H1 (cell line): ENCODE measurements around the gene LIN37. TPM values are rescaled to one million over a fixed set of nuclear protein-coding genes. Genes with fewer than 3 reads are reported as not detected.

ENCODE experiments used
- CTCF ChIA-PET: fragments of 300-600 bp; sonication (Branson Sonifier 250); formaldehyde crosslinking; loops from one replicate; lab custom pipeline; 2021; ENCODE audit not compliant: partially characterized antibody; lab: Charles Lee
- POLR2A ChIA-PET: fragments of 300-600 bp; sonication (Branson Sonifier 250); formaldehyde crosslinking; loops from one replicate; lab custom pipeline; 2021; ENCODE audit warnings: inconsistent platforms; ENCODE audit not compliant: partially characterized antibody; lab: Charles Lee
- DNase-seq, 2 experiments: peaks; one replicate each; pipeline versions ENCODE4 v3.0.0 to v3.0.0-alpha.2; 2010 to 2022; ENCODE audit warnings: low spot score in 2 of 2, low read depth in 1 of 2, mixed read lengths in 1 of 2
- FAIRE-seq: peaks from 2 replicates; lab custom pipeline; 2011; peaks lifted over from hg19 to GRCh38; lab: Jason Lieb, UNC
- H2AFZ ChIP-seq: 2 replicates; pipeline ENCODE4 v1.8.1; 2012; ENCODE audit warnings: low read length, inconsistent platforms
- H2AK5ac ChIP-seq: 2 replicates; pipeline ENCODE4 v1.6.1; 2013; ENCODE audit warnings: low read depth, low read length
- H2BK120ac ChIP-seq: replicated peaks from 2 replicates; pipeline ENCODE3; 2013; ENCODE audit warnings: low read depth, low read length, inconsistent platforms
- H2BK12ac ChIP-seq: 2 replicates; pipeline ENCODE4 v1.6.1; 2013; ENCODE audit warnings: low read depth, low read length
- H2BK15ac ChIP-seq: 2 replicates; pipeline ENCODE4 v1.6.1; 2013; ENCODE audit warnings: low read length
- H2BK20ac ChIP-seq: 2 replicates; pipeline ENCODE4 v1.6.1; 2013; ENCODE audit warnings: low read length
- H2BK5ac ChIP-seq: 2 replicates; pipeline ENCODE4 v1.6.1; 2013; ENCODE audit warnings: low read depth, low read length
- H3K14ac ChIP-seq: 2 replicates; pipeline ENCODE4 v1.6.1; 2013; ENCODE audit warnings: inconsistent platforms; ENCODE audit not compliant: insufficient read length
- H3K18ac ChIP-seq: 2 replicates; pipeline ENCODE4 v1.6.1; 2013; ENCODE audit warnings: low read length; ENCODE audit errors: extremely low read depth
- H3K23ac ChIP-seq: 2 replicates; pipeline ENCODE4 v1.6.1; 2013; ENCODE audit warnings: inconsistent platforms; ENCODE audit not compliant: insufficient read length
- H3K23me2 ChIP-seq: 2 replicates; pipeline ENCODE4 v1.6.1; 2013; ENCODE audit warnings: low read depth, low read length
- H3K27ac ChIP-seq: 2 replicates; pipeline ENCODE4 v1.6.1; 2011; ENCODE audit warnings: low read depth, low read length, inconsistent platforms
- H3K27me3 ChIP-seq, 4 experiments: replicated peaks in 1 of 4; 1 replicate in 1 of 4; 2 replicates in 3 of 4; pipeline versions ENCODE4 v1.6.1 to v1.8.1; 2011 to 2013; ENCODE audit warnings: low read length in 3 of 4, mild to moderate bottlenecking in 3 of 4, inconsistent platforms in 2 of 4, mixed read lengths in 2 of 4, moderate library complexity in 1 of 4; ENCODE audit not compliant: control insufficient read depth in 3 of 4, insufficient read depth in 3 of 4; ENCODE audit errors: extremely low read depth in 1 of 4
- H3K36me3 ChIP-seq, 4 experiments: 2 replicates each; pipeline versions ENCODE4 v1.6.1 to v1.8.1; 2011 to 2013; ENCODE audit warnings: mild to moderate bottlenecking in 4 of 4, low read length in 3 of 4, moderate library complexity in 2 of 4, control low read depth in 1 of 4, inconsistent platforms in 1 of 4; ENCODE audit not compliant: insufficient read depth in 4 of 4, control insufficient read depth in 2 of 4
- H3K4ac ChIP-seq: replicated peaks from 2 replicates; pipeline ENCODE3; 2013; ENCODE audit warnings: low read length, low read depth, mixed read lengths, inconsistent platforms; ENCODE audit not compliant: insufficient read length
- H3K4me1 ChIP-seq, 4 experiments: replicated peaks in 1 of 4; 1 replicate in 1 of 4; 2 replicates in 3 of 4; pipeline versions ENCODE4 v1.6.1 to v1.8.1; 2011 to 2013; ENCODE audit warnings: low read length in 3 of 4, inconsistent platforms in 2 of 4, mixed read lengths in 1 of 4; ENCODE audit not compliant: insufficient read depth in 4 of 4, control insufficient read depth in 3 of 4
- H3K4me2 ChIP-seq, 2 experiments: 2 replicates each; pipeline versions ENCODE4 v1.6.1 to v1.8.1; 2011 to 2013; ENCODE audit warnings: low read depth in 2 of 2, low read length in 2 of 2, control low read depth in 1 of 2, inconsistent platforms in 1 of 2, mild to moderate bottlenecking in 1 of 2; ENCODE audit not compliant: insufficient read depth in 1 of 2
- H3K4me3 ChIP-seq, 4 experiments: fragments of 200-600, 300-600 bp in 1 of 4; sonication (generic), shearing (Covaris generic), sonication (Bioruptor Twin) in 1 of 4; 2 replicates each; pipeline versions ENCODE4 v1.5.1 to v1.8.1; 2011 to 2016; ENCODE audit warnings: low read length in 4 of 4, low read depth in 3 of 4, control low read depth in 2 of 4, inconsistent platforms in 2 of 4, mild to moderate bottlenecking in 2 of 4, mixed read lengths in 1 of 4, moderate library complexity in 1 of 4; ENCODE audit not compliant: insufficient read depth in 2 of 4; ENCODE audit errors: extremely low read depth in 1 of 4
- H3K56ac ChIP-seq: replicated peaks from 2 replicates; pipeline ENCODE3; 2013; ENCODE audit warnings: low read depth, mild to moderate bottlenecking, mixed read lengths, low read length, inconsistent platforms; ENCODE audit not compliant: insufficient read length
- H3K79me1 ChIP-seq: 2 replicates; pipeline ENCODE4 v1.6.1; 2013; ENCODE audit warnings: low read depth, low read length, control low read depth
- H3K79me2 ChIP-seq, 2 experiments: 2 replicates each; pipeline versions ENCODE4 v1.6.1 to v1.8.1; 2012 to 2013; ENCODE audit warnings: low read length in 2 of 2, mild to moderate bottlenecking in 2 of 2, inconsistent platforms in 1 of 2; ENCODE audit not compliant: insufficient read depth in 2 of 2, control insufficient read depth in 1 of 2
- H3K9ac ChIP-seq, 4 experiments: replicated peaks in 1 of 4; 1 replicate in 1 of 4; 2 replicates in 3 of 4; pipeline versions ENCODE4 v1.6.1 to v1.8.1; 2011 to 2013; ENCODE audit warnings: low read depth in 3 of 4, low read length in 3 of 4, control low read depth in 2 of 4, mild to moderate bottlenecking in 2 of 4, moderate library complexity in 2 of 4, inconsistent platforms in 1 of 4; ENCODE audit errors: extremely low read depth in 1 of 4
- H3K9me3 ChIP-seq, 2 experiments: 2 replicates each; pipeline versions ENCODE4 v1.6.1 to v1.8.1; 2012 to 2013; ENCODE audit warnings: mild to moderate bottlenecking in 2 of 2, moderate library complexity in 2 of 2, control low read depth in 1 of 2, inconsistent platforms in 1 of 2, low read depth in 1 of 2, low read length in 1 of 2, mixed read lengths in 1 of 2; ENCODE audit not compliant: insufficient read depth in 2 of 2
- H4K20me1 ChIP-seq, 2 experiments: replicated peaks in 1 of 2; 2 replicates each; pipeline versions ENCODE3 to v1.8.1; 2011 to 2013; ENCODE audit warnings: inconsistent platforms in 2 of 2, low read length in 2 of 2, mild to moderate bottlenecking in 1 of 2; ENCODE audit not compliant: insufficient read depth in 2 of 2, control insufficient read depth in 1 of 2
- H4K5ac ChIP-seq: 2 replicates; pipeline ENCODE4 v1.6.1; 2013; ENCODE audit warnings: low read length, low read depth, mixed read lengths, inconsistent platforms; ENCODE audit not compliant: insufficient read length
- H4K8ac ChIP-seq: 2 replicates; pipeline ENCODE4 v1.8.0; 2013; ENCODE audit warnings: mild to moderate bottlenecking, moderate library complexity, low read length, inconsistent platforms; ENCODE audit not compliant: insufficient read depth; ENCODE audit errors: extremely low read depth
- H4K91ac ChIP-seq: replicated peaks from 2 replicates; pipeline ENCODE3; 2013; ENCODE audit warnings: low read length, mixed read lengths, inconsistent platforms; ENCODE audit not compliant: insufficient read length
- CHD1 ChIP-seq: IDR thresholded peaks from 2 replicates; pipeline ENCODE4 v1.6.1; 2012; ENCODE audit warnings: low read depth, low read length, improper control_type of control experiment
- CREB1 ChIP-seq: IDR thresholded peaks from 2 replicates; pipeline ENCODE4 v1.6.1; 2012; ENCODE audit warnings: inconsistent platforms
- GTF2F1 ChIP-seq: IDR thresholded peaks from 2 replicates; pipeline ENCODE4 v1.6.1; 2012; ENCODE audit warnings: low read depth, low read length, improper control_type of control experiment, borderline replicate concordance
- NANOG ChIP-seq: IDR thresholded peaks from 2 replicates; pipeline ENCODE4 v1.6.1; 2011; ENCODE audit warnings: low read length, low read depth, mild to moderate bottlenecking, inconsistent platforms; ENCODE audit not compliant: insufficient read depth, poor library complexity, severe bottlenecking
- NRF1 ChIP-seq: IDR thresholded peaks from 2 replicates; pipeline ENCODE4 v1.6.1; 2011; ENCODE audit warnings: mild to moderate bottlenecking, low read depth, low read length, improper control_type of control experiment
- POLR2AphosphoS5 ChIP-seq: IDR thresholded peaks from 2 replicates; pipeline ENCODE4 v1.6.1; 2011; ENCODE audit warnings: low read depth, low read length
- RBBP5 ChIP-seq: IDR thresholded peaks from 2 replicates; pipeline ENCODE4 v1.7.1; 2012; ENCODE audit warnings: low read depth, mild to moderate bottlenecking, inconsistent platforms, low read length, moderate library complexity, borderline replicate concordance
- RNF2 ChIP-seq: fragments of 200-900, 300-1000 bp; sonication (generic); IDR thresholded peaks from 2 replicates; pipeline ENCODE4 v1.7.1; 2016; ENCODE audit warnings: borderline replicate concordance, low read depth, mild to moderate bottlenecking, antibody characterized with exemption, low read length; ENCODE audit not compliant: poor library complexity, severe bottlenecking; ENCODE audit errors: missing control alignments
- SP2 ChIP-seq: IDR thresholded peaks from 2 replicates; pipeline ENCODE4 v1.6.1; 2012; ENCODE audit warnings: mild to moderate bottlenecking, low read length, inconsistent platforms
- SUZ12 ChIP-seq: fragments of 200-600 bp; sonication (generic); IDR thresholded peaks from 2 replicates; pipeline ENCODE4 v1.6.1; 2012; ENCODE audit warnings: mild to moderate bottlenecking, inconsistent platforms, low read length, moderate library complexity, mixed read lengths
- TAF7 ChIP-seq: optimal IDR thresholded peaks from 2 replicates; pipeline ENCODE3; 2011; ENCODE audit warnings: low read depth, mild to moderate bottlenecking, inconsistent platforms, low read length, moderate library complexity, borderline replicate concordance
- WGBS, 2 experiments: shearing (Covaris generic) in 1 of 2; methylation state at CpG; one replicate each; pipeline versions ENCODE4 v1.1.6 to v1.1.7; 2013 to 2015; ENCODE audit warnings: low lambda C conversion rate in 2 of 2, mixed read lengths in 2 of 2, inconsistent platforms in 1 of 2, low coverage in 1 of 2, missing lambda C conversion rate in 1 of 2; ENCODE audit not compliant: insufficient replicate concordance in 2 of 2, insufficient coverage in 1 of 2, insufficient read length in 1 of 2; ENCODE audit errors: extremely low coverage in 1 of 2, missing lambda C conversion rate in 1 of 2; 5-methylcytosine and 5-hydroxymethylcytosine counted together
- polyA plus RNA-seq, 7 experiments: library from polyadenylated mRNA; depleted of rRNA in 3 of 7; stranded (reverse) in 5 of 7; unstranded in 2 of 7; fragments of >200 nt in 5 of 7; fragments of 200-250 nt in 2 of 7; gene quantifications; 1 replicate in 5 of 7; 2 replicates in 1 of 7; 4 replicates in 1 of 7; pipeline versions ENCODE4 v1.2.1 to v1.2.3, GENCODE V29; 2011 to 2013; ENCODE audit warnings: missing spikeins in 2 of 7, mixed read lengths in 2 of 7
- total RNA-seq: library from RNA; stranded (reverse); fragmentation: NEBNext Ultra II Directional; extraction: Animal tissue kit (Norgen Biotek cat#: 25700); gene quantifications from 2 replicates; pipeline ENCODE4 v1.2.1, GENCODE V29; 2021

Gene LIN37
- total and polyA plus RNA-seq, 2 of the 8 experiments (the other 6 are each of a cell fraction or from before 2014, with no cell fraction given), result 3.8 to 9.8 TPM

- Histone ChIP-seq H2BK15ac (no peak overlapping the region), H3K23ac (no peak overlapping the region), H4K8ac (no peak overlapping the region), H3K4ac (no peak overlapping the region), H2BK5ac (no peak overlapping the region), H3K27ac (no peak overlapping the region), H2BK120ac (no peak overlapping the region), H3K4me2 (no peak overlapping the region), H2AFZ (no peak overlapping the region), H3K4me1 (peaks cover 0 to 15% (median 7%) of the 10 kb centered on the region in 4 experiments; a peak in 5 of 7 replicates), H3K9ac (no peak overlapping the region), H2BK12ac (no peak overlapping the region), H4K20me1 (no peaks in the 10 kb centered on the region), H2BK20ac (no peak overlapping the region), H4K91ac (no peak overlapping the region), H3K36me3 (no peaks in the 10 kb centered on the region), H3K14ac (no peak overlapping the region), H4K5ac (no peak overlapping the region), H3K79me1 (no peaks in the 10 kb centered on the region), H3K9me3 (no peaks in the 10 kb centered on the region), H3K27me3 (peaks cover 0 to 17% (median 11%) of the 10 kb centered on the region in 4 experiments; a peak in 5 of 7 replicates), H3K18ac (no peak overlapping the region), H3K79me2 (no peaks in the 10 kb centered on the region), H3K56ac (no peak overlapping the region), H2AK5ac (no peak overlapping the region), H3K4me3 (no peak overlapping the region), H3K23me2 (peaks cover 16% of the 10 kb centered on the region)
- WGBS, 2 experiments, result 90% methylated on average over 11 of the region's 14 CpGs; no CpG with 5 or more reads in 1 of the 2 experiments
- ChIA-PET CTCF (interaction anchor here (1.0 kb wide), 3 partner anchors 10 to 58 kb away, joined by 4 read pairs; partner anchors contain the start of gene IGFLR1), POLR2A (interaction anchor here (1.0 to 1.5 kb wide), 4 partner anchors 8 to 49 kb away, joined by 3 to 6 read pairs (median 4); no protein-coding TSS in a partner anchor)
- FAIRE-seq (no peak), DNase-seq (no peak)
- no peak for TF ChIP-seq SP2
- no peak for TF ChIP-seq SUZ12
- TF ChIP-seq GTF2F1, result no peak
- no peak for TF ChIP-seq POLR2AphosphoS5
- TF ChIP-seq RBBP5, result no peak
- TF ChIP-seq CREB1, result no peak
- no peak for TF ChIP-seq TAF7
- TF ChIP-seq CHD1, result no peak
- no peak for TF ChIP-seq NRF1
- TF ChIP-seq NANOG, result no peak
- TF ChIP-seq RNF2, result no peak
Measured at GRCh38 chr19:35751839-35752745, 3.7 kb downstream of the LIN37 start.
